HG03066 (cell line): Measurements from ENCODE around the gene CABS1.

Experiments used
- ATAC-seq: cut with Tn5 transposase; IDR thresholded peaks from one replicate; pipeline ENCODE4 v1.9.1; 2021; ENCODE audit warnings: low read depth; ENCODE audit not compliant: unreplicated experiment

The CABS1 gene

DNA sequence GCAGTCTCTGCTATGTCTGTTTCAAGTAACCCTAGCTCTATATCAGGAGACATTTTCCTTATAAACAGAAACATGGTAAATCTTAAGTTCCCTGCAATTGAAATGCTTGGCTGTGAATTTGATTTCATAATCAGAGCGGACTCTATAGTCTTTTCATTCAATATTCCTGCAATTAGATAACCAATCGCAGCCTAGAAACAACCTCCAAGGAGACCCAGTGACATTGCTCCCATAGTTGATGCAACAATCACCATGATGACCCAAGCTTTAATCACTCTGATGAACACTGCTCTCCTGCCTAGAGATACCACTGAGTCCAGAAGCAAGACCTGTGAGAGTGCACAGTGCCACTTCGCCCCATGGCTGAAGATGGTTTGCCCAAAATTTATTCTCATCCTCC, at the start of gene CABS1:
CABS1 (plus strand) TSS at position 301 of the 400 bp plus-strand sequence; CDS start at position 360, 59 bp downstream.
- no peak for ATAC-seq

GRCh38 chr4:70288651-70289050, 46.1 kb upstream of the CABS1 start:
- no peak for ATAC-seq

DNA sequence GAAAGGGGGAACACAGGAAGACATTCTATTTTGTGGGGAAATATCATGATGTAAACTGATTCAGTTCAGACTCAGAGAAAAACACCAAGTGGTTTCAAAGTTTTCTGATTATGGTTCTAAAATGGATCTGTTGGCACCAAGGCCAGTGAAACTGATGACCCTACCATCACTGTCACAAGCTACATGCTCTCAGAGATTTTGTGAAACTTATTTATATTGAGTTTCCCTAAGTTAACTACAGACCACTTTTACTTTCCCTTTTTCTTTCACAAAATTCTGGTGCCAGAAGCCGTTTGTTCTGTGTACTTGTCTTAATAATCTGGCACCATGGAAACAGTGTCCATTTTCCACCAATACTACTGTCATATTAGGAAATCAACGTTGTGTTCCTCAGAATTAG, 43.4 kb upstream of the CABS1 start:
- ATAC-seq, result no peak

- ATAC-seq, result no peak
These were observed 37.2 kb upstream of the CABS1 start for GRCh38 chr4:70297576-70297975.

GRCh38 chr4:70298051-70298450, 36.7 kb upstream of the CABS1 start:
- ATAC-seq, result no peak

GRCh38 chr4:70299643-70300042, 35.1 kb upstream of the CABS1 start:
- ATAC-seq, result no peak

GRCh38 chr4:70300215-70300614, 34.6 kb upstream of the CABS1 start:
- ATAC-seq, result no peak

GRCh38 chr4:70303090-70303489, 31.7 kb upstream of the CABS1 start:
- ATAC-seq, result no peak

- ATAC-seq, result no peak
These were observed 29.2 kb upstream of the CABS1 start for GRCh38 chr4:70305601-70306000.

DNA sequence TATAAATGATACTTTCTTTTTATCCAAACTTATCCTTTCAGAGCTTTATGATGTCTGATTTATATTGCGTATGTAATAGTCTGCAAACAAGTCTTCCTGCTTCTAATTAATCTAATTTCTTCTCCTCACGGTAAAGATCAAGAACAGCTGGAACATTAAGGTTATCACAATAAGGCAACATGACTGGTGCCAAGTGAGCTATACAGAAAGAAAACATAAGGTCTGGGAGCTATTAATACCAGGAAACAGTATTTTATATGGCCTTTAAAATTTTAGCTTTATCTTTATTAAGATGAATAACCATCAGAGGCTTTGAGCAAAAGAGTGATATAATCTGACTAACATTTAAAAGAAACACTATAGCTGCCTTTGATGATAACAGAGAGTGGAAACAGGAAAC, 28.7 kb upstream of the CABS1 start:
- no peak for ATAC-seq

DNA sequence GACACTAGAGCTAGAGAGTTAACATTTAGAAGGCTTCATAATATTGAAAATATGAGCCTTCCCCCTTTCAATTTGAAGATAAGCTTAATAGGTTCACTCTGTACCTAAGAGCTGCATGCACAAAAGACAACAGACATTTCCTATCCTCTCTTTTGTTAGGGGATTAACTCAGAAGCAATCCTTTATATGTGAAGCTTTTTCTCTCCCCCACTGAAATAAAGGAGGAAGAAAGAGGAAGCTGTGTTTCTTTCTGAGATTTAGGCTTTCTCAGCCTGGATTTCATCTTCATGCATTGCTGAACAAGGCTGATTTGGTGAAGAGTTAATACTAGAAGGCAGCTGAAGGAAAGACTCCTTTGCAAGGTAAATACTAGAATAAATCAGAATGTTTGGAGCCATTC, 21.0 kb upstream of the CABS1 start:
- no peak for ATAC-seq

DNA sequence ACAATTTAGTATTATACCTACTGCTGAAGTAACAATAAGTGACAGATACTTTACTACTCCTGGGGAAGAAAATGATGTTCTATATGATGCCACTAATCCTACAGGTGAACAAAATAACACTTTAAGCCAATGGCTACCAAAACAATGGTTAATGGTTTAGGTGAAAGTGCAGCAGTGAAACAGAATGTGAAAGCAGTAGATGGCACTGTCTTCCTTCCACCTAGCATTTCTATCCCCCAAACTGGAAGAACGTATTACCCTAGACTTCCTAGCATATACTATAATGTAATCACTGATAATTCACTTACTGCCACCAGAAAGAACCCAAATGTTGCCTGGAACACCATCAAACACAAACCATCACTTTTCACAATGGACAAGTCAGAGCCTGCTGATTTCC, 18.9 kb upstream of the CABS1 start:
- ATAC-seq, result no peak

GRCh38 chr4:70326052-70326451, 8.7 kb upstream of the CABS1 start:
- ATAC-seq, result no peak

- no peak for ATAC-seq
These were observed 1.3 kb downstream of the CABS1 start for GRCh38 chr4:70336043-70336442.

- no peak for ATAC-seq
These were observed 3.2 kb downstream of the CABS1 start for GRCh38 chr4:70337886-70338420.

DNA sequence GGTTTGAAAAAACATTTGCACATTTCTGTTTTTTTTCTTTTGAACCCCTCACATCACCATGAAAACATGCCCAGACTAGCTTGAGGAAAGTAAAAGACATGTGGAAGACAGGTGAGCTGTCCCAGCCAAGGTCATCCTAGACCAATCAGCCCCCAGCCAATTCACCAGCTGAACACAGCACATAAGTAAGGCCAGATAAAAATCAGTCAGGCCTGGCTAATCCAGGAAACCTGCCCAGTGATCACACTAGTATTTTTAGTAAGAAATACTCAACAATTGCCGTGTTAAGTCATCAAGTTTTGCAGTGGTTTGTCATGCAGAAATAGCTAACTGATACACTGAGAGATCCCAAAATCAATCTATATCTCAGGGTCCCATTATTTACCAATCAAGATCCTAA, 21.4 kb downstream of the CABS1 start:
- ATAC-seq, result no peak

DNA sequence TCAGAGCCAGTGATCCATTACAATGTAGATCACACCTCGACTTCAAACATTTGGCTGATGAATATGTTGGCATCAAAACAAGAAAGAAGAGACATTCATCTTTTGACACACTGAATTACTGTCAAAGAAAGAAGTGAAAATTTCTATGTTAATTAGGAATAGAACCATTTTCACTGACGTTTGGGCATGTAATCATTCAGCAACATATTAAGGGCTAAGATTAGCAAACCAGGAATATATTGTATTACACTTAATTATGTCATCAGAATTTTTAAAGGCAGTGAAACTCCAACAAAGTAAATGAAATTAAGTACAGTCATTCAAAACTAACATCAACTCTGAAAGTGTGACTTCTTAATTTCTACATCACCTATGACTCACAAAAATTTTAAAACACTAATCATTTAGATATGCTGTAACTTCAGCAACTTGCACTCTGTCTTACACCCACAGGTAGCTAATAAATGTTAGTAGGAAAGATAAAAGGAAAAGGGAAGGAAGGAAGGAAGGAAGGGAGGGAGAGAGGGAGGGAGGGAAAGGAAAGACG, 24.4 kb downstream of the CABS1 start:
- no peak for ATAC-seq

DNA sequence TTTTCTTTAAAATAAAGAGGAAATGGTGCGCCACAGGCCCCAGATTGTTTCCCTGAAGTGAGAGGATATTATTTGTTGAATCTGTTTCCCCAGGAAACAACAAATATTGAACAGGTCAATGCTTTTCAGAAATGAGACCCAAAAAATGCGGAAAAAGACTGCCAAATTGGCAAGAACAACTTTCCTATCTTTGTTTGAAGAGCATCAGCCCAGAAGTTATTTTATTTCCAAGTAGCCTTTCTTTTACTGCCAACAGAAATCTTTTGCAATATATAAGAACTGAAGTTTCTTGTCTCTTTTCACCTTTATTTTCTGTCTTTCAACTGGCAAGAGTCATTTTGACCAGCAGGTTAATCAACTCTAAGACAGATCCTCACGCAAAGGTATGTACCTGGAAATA, 25.7 kb downstream of the CABS1 start, which contains the start of gene SMR3A:
SMR3A (plus strand) TSS at position 301 of the 400 bp plus-strand sequence. CDS start 1,356 bp downstream, outside the sequence.
- no peak for ATAC-seq

DNA sequence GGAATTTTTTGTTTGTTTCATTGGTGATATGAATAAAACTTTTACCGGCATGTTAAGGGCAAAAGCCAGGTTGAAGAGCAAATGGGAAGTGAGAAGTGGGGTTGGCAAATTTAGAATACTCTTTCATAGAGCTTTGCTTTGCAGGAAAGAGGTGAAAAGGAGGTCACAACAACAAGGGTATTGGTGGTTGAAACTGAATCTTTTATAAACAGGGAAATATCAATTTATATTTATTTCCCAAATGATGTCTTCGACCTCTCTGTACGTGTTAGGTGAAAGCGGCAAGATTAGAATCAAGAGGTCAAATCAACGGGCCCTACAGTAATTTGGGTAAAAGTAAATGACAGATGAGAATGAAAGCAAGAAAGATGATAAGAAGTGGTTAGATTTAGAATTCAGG, 29.2 kb downstream of the CABS1 start:
- no peak for ATAC-seq

- ATAC-seq, result no peak
These were observed 30.7 kb downstream of the CABS1 start for GRCh38 chr4:70365479-70365878.

- ATAC-seq, result no peak
These were observed 33.0 kb downstream of the CABS1 start for GRCh38 chr4:70367813-70368212.

GRCh38 chr4:70371987-70372386, 37.2 kb downstream of the CABS1 start:
- no peak for ATAC-seq

DNA sequence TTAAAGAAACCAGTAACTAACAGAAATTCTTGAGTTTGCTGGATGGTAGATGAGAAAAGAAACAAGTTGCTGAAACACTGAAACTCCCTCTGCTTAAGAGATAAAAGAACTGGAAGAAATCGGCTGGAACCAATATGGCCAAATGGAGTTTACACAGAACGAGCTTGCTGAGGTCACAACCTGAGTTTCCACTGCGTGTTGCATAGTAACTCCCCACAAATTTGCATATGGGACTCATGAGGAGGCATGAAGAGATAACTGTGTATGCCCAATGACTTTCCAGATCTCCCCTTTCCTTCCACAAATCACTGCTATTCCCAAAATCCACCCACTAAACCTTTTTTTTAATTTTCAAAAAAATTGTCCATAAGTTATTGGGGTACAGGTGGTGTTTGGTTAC, 38.0 kb downstream of the CABS1 start:
- ATAC-seq, result no peak
